Breast epithelium (tissue), 3 donors: ENCODE data around the gene PRKN.

Experiments
- CTCF ChIP-seq, 3 donors: fragments of 450-650 bp; IDR thresholded peaks; one replicate each; pipeline ENCODE4 v1.5.1; 2016 to 2017; ENCODE audit warnings: antibody characterized with exemption in 3 of 3, mild to moderate bottlenecking in 3 of 3, moderate library complexity in 3 of 3
- POLR2A ChIP-seq: fragments of 450-650 bp; IDR thresholded peaks from one replicate; pipeline ENCODE4 v1.6.1; 2016; ENCODE audit warnings: antibody characterized with exemption, mild to moderate bottlenecking, moderate library complexity

- TF ChIP-seq POLR2A (no peak), CTCF (IDR thresholded peaks at IDR 0.05) (no peak)
These were observed 580.3 kb downstream of the PRKN start for GRCh38 chr6:162147281-162147680.
